Measurements from ENCODE around the gene CACNA1G. TPM values are rescaled to one million over a fixed set of nuclear protein-coding genes. Genes with fewer than 3 reads are reported as not detected.

Gene CACNA1G
- polyA plus RNA-seq, 1 donor (not counting 4 experiments of a cell fraction or from before 2014, with no cell fraction given): 0.07 TPM

DNA sequence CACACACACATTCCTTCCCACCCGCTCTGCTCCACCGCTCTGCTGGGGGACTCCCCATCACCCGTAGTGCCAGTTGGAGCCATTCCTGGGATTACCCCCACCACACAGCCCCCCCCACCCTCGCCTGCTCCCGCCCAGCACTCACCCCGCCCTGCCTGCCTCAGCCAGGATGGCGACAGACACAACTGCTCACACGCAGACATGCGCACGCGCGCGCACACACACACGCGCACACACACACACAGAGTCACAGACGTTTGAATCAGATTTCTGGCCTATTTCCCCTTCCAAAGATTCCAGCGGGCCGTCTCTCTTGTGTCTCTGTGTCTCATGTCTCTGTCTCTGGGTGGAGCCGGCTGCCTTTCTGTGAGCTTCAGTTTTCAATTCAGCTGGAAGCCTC, 4.4 kb downstream of the CACNA1G start:
- Histone ChIP-seq H3K36me3 (ENCODE audit: control insufficient read depth in 2 of 2, extremely low read depth in 1 of 2, insufficient read depth in 2 of 2, low read length in 2 of 2) (no peaks in the 10 kb centered on the region), H3K27ac (ENCODE audit: control insufficient read depth, insufficient read depth, low read length) (no peak overlapping the region), H3K9me3 (ENCODE audit: control insufficient read depth, low read depth, low read length) (no peaks in the 10 kb centered on the region), H3K4me3 (ENCODE audit: control insufficient read depth in 2 of 3, extremely low read depth in 1 of 3, insufficient read depth in 2 of 3, low read depth in 1 of 3, low read length in 3 of 3) (no peak overlapping the region), H3K27me3 (ENCODE audit: control insufficient read depth, extremely low read depth, insufficient read depth, low read length) (peaks cover 59% of the 10 kb centered on the region), H2AFZ (ENCODE audit: control insufficient read depth, low read length) (no peak overlapping the region), H4K20me1 (ENCODE audit: control insufficient read depth, extremely low read depth, insufficient read depth, low read length) (no peaks in the 10 kb centered on the region), H3K4me2 (ENCODE audit: control insufficient read depth, extremely low read depth, insufficient read depth, low read depth, low read length) (no peak overlapping the region), H3K79me2 (ENCODE audit: control insufficient read depth, insufficient read depth, low read length) (no peaks in the 10 kb centered on the region), H3K9me1 (ENCODE audit: control insufficient read depth, extremely low read depth, insufficient read depth, low read length) (no peaks in the 10 kb centered on the region), H3K9ac (ENCODE audit: control insufficient read depth, extremely low read depth, insufficient read depth, low read length) (no peak overlapping the region), H3K4me1 (ENCODE audit: control insufficient read depth, extremely low read depth, insufficient read depth, low read length) (peaks cover 7% of the 10 kb centered on the region)
- FAIRE-seq (no peak), DNase-seq (ENCODE audit: low read depth, low spot score) (no peak)
- no peak for TF ChIP-seq EZH2 (IDR thresholded peaks at IDR 0.05; ENCODE audit: low read length)
- no peak for TF ChIP-seq CTCF (optimal IDR thresholded peaks at IDR 0.05 in 1 of 3, IDR thresholded peaks at IDR 0.05 in 1 of 3, conservative IDR thresholded peaks at IDR 0.05 in 1 of 3; ENCODE audit: extremely low read depth in 1 of 3, insufficient read depth in 2 of 3, low read length in 3 of 3)
- dilution Hi-C loops (cut with MboI; ENCODE audit: extremely low pct_ligation_motif_present, low sequenced_read_pairs): no loop called here

- no peak overlapping the region for H3K4me2 ChIP-seq (ENCODE audit: control insufficient read depth, extremely low read depth, insufficient read depth, low read depth, low read length)
These were observed 5.2 kb downstream of the CACNA1G start for GRCh38 chr17:50565402-50566350.

More at GRCh38 chr17:50565402-50566350, 5.2 kb downstream of the CACNA1G start:
- no peak for FAIRE-seq
- DNase-seq (ENCODE audit: low read depth, low spot score): no peak
- dilution Hi-C loops (cut with MboI; ENCODE audit: extremely low pct_ligation_motif_present, low sequenced_read_pairs): no loop called here
- Histone ChIP-seq H3K27me3 (ENCODE audit: control insufficient read depth, extremely low read depth, insufficient read depth, low read length) (peaks cover 55% of the 10 kb centered on the region), H3K79me2 (ENCODE audit: control insufficient read depth, insufficient read depth, low read length) (no peaks in the 10 kb centered on the region), H3K9me3 (ENCODE audit: control insufficient read depth, low read depth, low read length) (no peaks in the 10 kb centered on the region), H3K9me1 (ENCODE audit: control insufficient read depth, extremely low read depth, insufficient read depth, low read length) (no peaks in the 10 kb centered on the region), H3K4me3 (ENCODE audit: control insufficient read depth in 2 of 3, extremely low read depth in 1 of 3, insufficient read depth in 2 of 3, low read depth in 1 of 3, low read length in 3 of 3) (no peak overlapping the region), H3K27ac (ENCODE audit: control insufficient read depth, insufficient read depth, low read length) (no peak overlapping the region), H3K4me1 (ENCODE audit: control insufficient read depth, extremely low read depth, insufficient read depth, low read length) (peaks cover 4% of the 10 kb centered on the region), H3K36me3 (ENCODE audit: control insufficient read depth in 2 of 2, extremely low read depth in 1 of 2, insufficient read depth in 2 of 2, low read length in 2 of 2) (no peaks in the 10 kb centered on the region), H2AFZ (ENCODE audit: control insufficient read depth, low read length) (no peak overlapping the region), H4K20me1 (ENCODE audit: control insufficient read depth, extremely low read depth, insufficient read depth, low read length) (no peaks in the 10 kb centered on the region), H3K9ac (ENCODE audit: control insufficient read depth, extremely low read depth, insufficient read depth, low read length) (no peak overlapping the region)
- TF ChIP-seq EZH2 (IDR thresholded peaks at IDR 0.05; ENCODE audit: low read length) (no peak), CTCF (optimal IDR thresholded peaks at IDR 0.05 in 1 of 3, IDR thresholded peaks at IDR 0.05 in 1 of 3, conservative IDR thresholded peaks at IDR 0.05 in 1 of 3; ENCODE audit: extremely low read depth in 1 of 3, insufficient read depth in 2 of 3, low read length in 3 of 3) (no peak)
